ENCODE results near the gene IFNA2. TPM values are rescaled to one million over a fixed set of nuclear protein-coding genes. Genes with fewer than 3 reads are reported as not detected.

IFNA2 gene
- total RNA-seq, 2 experiments from 2014 or later: not detected

DNA sequence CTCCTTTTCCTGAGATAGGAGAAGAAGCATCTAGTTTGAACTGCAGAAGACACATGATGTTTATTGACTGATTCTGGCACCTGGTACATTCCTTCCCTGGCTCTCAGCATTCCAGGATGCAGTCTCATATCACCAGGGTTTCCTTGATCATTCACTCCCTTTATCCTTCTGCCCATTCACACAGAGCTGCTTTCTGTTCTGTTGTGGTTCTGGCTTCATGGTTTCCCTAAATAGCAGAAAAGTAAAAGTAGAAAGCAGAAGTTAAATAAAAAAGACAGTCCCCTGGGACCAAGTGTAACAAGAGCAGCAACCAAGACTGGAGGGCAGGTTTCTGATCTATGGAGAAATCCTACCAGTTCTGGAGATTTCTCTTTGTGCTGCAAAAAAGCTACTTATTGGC, 26.9 kb upstream of the IFNA2 start:
- no peak overlapping the region for H3K4me3 Mint-ChIP-seq
- ChIA-PET CTCF (interaction anchor here (2.5 to 3.3 kb wide), 2 partner anchors 16 to 86 kb away, joined by 7 to 15 read pairs; no protein-coding TSS in a partner anchor), POLR2A (no interaction called here)
- no peaks in the 10 kb centered on the region for H3K9me3 Mint-ChIP-seq (ENCODE audit: insufficient read depth)
- no peaks in the 10 kb centered on the region for H3K36me3 Mint-ChIP-seq (ENCODE audit: low read depth)
- ATAC-seq: no peak
- no peak overlapping the region for H3K27ac Mint-ChIP-seq
- H3K27me3 Mint-ChIP-seq (ENCODE audit: low read depth): peaks cover 25% of the 10 kb centered on the region
- no peak for DNase-seq
- peaks cover 5% of the 10 kb centered on the region for H3K4me1 Mint-ChIP-seq (ENCODE audit: low read depth)

DNA sequence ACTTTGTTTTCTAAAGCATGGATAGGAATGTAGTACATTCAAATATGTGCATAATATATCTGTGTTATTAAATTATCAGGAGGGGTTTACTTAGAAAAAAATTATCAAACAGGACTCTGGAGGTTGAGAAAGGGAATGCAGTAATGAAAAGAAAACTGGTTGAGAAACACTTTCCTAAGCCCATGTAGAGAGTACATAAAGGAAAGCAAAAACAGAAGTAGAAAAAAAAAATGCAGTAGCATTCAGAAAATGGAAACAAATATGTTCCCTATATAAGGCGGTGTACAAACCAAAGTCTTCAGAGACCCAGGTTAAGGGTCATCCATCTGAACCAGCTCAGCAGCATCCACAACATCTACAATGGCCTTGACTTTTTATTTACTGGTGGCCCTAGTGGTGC, 23.6 kb upstream of the IFNA2 start, which contains the start of gene IFNA8:
IFNA8 (plus strand) TSS at position 301 of the 400 bp plus-strand sequence; CDS start at position 361, 60 bp downstream.
- no peak for ATAC-seq
- no peaks in the 10 kb centered on the region for H3K36me3 Mint-ChIP-seq (ENCODE audit: low read depth)
- H3K4me3 Mint-ChIP-seq: no peak within 1 kb of the TSS

DNA sequence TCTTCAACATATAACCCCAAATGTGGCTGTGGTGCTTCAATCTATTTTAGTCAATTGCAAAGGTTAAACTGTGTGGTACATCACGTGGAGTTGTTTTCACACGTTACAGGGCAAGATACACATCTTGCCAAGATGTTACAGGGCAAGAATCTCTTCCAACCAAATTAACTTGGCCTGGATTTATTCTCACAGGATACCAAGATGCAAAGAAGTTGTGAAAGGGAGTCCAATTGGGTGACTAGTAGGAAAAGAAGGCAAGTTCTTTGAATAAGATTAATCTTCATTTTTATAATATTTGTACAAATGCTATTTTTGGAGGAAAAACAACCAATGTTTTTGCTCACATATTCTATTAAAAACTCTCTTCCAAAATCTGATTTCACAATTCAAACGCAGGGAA, 18.9 kb upstream of the IFNA2 start:
- H3K4me3 Mint-ChIP-seq: no peak overlapping the region
- CTCF ChIA-PET: interaction anchor here (1.0 to 1.7 kb wide), 2 partner anchors 16 to 78 kb away, joined by 3 to 5 read pairs; no protein-coding TSS in a partner anchor
- no peak overlapping the region for H3K27ac Mint-ChIP-seq

More for the DNA sequence above, 23.6 kb upstream of the IFNA2 start, which contains the start of gene IFNA8:
- Mint-ChIP-seq H3K9me3 (ENCODE audit: insufficient read depth) (no peaks in the 10 kb centered on the region), H3K27ac (no peak within 1 kb of the TSS), H3K27me3 (ENCODE audit: low read depth) (peaks cover 43% of the 10 kb centered on the region), H3K4me1 (ENCODE audit: low read depth) (peaks cover 5% of the 10 kb centered on the region)
- ChIA-PET CTCF (interaction anchor here (1.3 to 3.0 kb wide), 5 partner anchors 11 to 226 kb away, joined by 3 to 8 read pairs (median 7); no protein-coding TSS in a partner anchor), POLR2A (no interaction called here)
- no peak for DNase-seq

DNA sequence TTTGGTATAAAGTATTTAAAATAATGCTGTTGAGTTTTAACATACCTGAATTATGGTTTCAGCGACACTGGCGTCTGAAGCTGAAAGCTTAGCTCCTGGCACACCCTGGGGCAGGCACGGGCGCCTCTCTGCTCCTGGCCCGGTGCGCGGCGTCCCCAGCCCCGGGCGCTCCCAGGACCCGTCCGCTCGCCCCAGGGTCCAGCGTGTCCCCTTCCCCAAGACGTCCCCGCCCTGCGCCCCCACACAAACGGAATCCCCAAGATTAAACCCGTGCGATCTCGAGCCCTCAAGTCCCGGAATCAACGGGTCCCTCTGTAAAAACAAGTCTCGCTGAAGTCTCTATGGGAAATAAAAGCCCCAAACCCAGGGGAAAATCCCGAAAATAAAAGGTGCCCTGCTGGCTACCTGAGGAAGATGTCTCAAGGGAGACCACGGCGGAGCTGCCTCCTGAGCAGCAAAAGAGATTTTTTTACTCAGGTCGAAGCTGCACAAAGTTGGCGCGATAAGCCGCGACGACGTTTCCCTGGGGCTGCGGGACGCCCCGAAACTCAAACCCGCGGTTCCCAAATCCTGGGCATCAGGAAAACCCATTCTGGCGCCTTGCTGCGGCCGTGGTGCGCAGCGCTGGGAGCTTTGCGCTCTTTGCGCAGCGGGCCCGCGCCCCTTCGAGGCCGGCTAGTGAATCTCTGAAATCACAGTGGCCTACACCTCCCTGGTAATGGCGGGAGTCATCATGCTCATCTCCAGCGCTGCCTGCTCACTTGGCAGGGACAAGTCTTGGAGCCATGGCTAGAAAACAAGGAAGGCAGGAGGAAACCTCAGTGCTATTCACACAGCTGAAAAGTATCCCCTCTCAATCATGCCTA, 17.4 kb upstream of the IFNA2 start:
- ChIA-PET POLR2A (no interaction called here), CTCF (interaction anchor here (0.7 to 1.8 kb wide), 10 partner anchors 15 to 208 kb away, joined by 3 to 7 read pairs (median 4); no protein-coding TSS in a partner anchor)
- peak overlapping the region; percentile 66 for H3K4me3 Mint-ChIP-seq
- peaks cover 55% of the 10 kb centered on the region for H3K27me3 Mint-ChIP-seq (ENCODE audit: low read depth)
- H3K36me3 Mint-ChIP-seq (ENCODE audit: low read depth): no peaks in the 10 kb centered on the region
- DNase-seq (no peak), ATAC-seq (peak; percentile 60)
- no peaks in the 10 kb centered on the region for H3K9me3 Mint-ChIP-seq (ENCODE audit: insufficient read depth)
- peaks cover 7% of the 10 kb centered on the region for H3K4me1 Mint-ChIP-seq (ENCODE audit: low read depth)
- H3K27ac Mint-ChIP-seq: no peak overlapping the region

More for the DNA sequence above, 18.9 kb upstream of the IFNA2 start:
- DNase-seq: no peak
- ATAC-seq: no peak
- H3K9me3 Mint-ChIP-seq (ENCODE audit: insufficient read depth): no peaks in the 10 kb centered on the region
- peaks cover 50% of the 10 kb centered on the region for H3K27me3 Mint-ChIP-seq (ENCODE audit: low read depth)
- no peaks in the 10 kb centered on the region for H3K36me3 Mint-ChIP-seq (ENCODE audit: low read depth)
- H3K4me1 Mint-ChIP-seq (ENCODE audit: low read depth): peaks cover 7% of the 10 kb centered on the region
- POLR2A ChIA-PET: no interaction called here

DNA sequence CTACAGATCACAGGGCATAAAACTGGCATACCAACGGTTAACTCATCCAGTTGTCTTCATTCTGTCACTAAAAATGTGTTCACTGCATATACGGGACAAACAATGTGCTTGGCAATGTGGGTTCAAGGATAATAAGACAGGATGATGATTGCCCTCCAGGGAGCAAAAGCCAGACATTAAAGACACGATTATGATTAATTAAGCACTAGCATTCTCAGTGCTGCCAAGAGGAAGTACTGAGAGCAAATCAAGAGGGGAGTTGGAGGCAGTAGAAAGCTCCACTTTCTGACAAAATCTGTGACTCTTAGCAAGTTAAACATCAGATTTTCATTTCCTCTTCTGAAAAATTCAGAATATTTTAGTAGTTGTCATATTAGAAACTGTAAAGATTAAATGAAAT, 14.8 kb upstream of the IFNA2 start:
- no peaks in the 10 kb centered on the region for H3K9me3 Mint-ChIP-seq (ENCODE audit: insufficient read depth)
- H3K27me3 Mint-ChIP-seq (ENCODE audit: low read depth): peaks cover 56% of the 10 kb centered on the region
- H3K4me1 Mint-ChIP-seq (ENCODE audit: low read depth): peaks cover 12% of the 10 kb centered on the region
- H3K27ac Mint-ChIP-seq: no peak overlapping the region
- DNase-seq (no peak), ATAC-seq (no peak)
- ChIA-PET CTCF (interaction anchor here (2.5 kb wide), 1 partner anchor 71 kb away, joined by 5 read pairs; no protein-coding TSS in a partner anchor), POLR2A (no interaction called here)
- H3K4me3 Mint-ChIP-seq: no peak overlapping the region
- H3K36me3 Mint-ChIP-seq (ENCODE audit: low read depth): no peaks in the 10 kb centered on the region

DNA sequence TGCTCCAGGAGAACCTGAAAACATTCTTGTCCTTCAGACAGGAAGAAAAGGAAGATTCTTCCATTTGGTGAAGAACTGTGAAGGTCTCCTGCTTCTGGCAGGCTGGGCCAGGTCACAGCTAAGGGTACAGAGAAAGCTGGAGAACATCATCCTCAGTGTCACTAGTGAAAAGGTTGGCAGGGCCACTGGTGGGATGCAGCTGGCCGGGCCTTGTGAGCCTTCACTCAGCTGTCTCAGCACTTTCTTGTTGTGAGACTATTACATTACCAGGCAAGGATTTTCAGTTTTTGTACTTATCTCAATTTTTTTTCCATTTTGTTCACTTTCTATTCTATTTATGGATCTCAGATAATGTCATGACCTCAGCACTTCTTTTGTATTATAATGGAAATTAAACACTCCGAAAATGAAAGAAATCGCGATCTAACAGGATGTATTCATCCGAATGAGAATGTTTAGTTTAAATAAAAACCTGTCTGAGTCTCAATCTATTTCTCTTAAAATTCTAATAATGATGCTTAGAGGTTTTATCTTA, 13.8 kb upstream of the IFNA2 start:
- peaks cover 51% of the 10 kb centered on the region for H3K27me3 Mint-ChIP-seq (ENCODE audit: low read depth)

DNA sequence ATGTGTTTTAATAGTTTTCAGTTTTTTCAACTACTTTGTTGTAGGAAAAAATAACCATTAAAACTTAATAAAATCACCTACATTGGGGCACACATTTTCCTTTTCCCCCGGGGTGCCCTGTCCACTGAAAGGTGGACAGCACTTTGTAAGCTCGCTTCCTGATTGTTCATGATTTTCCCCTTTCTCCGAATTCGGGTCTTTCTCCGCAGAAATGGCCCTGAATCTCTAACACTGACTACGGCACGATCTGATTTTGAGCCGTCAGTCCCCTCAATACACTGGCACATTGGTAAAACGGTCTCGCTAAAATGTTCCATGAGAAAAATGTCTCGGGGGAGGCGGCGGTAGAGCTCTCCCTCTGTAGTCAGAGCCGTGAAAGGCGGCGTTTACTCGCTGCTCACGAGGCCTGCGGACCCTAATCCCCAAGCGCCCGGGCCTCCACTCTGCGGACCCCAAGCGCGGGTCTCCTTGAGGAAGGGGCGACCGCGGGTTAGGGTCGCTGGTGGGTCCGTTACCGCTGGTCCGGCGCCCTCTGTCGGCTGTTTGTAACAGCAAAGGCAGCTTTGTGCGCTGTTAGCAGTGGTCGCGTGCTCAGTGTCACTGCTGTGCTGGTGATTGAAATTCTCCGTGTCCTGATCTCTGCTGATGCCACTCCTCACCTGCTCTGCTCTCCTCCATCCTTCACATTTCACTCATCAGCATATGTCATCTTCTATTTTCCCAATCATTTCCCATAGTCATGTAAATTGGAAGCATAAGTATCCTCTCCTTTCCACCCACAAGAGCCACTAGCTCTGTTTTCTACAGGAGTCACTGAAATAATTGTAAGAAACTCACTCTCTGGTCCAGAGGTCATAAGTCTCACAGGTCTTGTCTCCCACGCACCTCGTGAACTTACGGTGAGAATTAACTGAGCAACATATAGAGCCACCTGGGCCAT, 10.8 kb upstream of the IFNA2 start:
- DNase-seq (peak; percentile 70), ATAC-seq (peak; percentile 86)
- CTCF ChIA-PET: interaction anchor here (0.7 to 3.8 kb wide), 45 partner anchors 9 to 393 kb away, joined by 3 to 123 read pairs (median 8); partner anchors contain the start of genes IFNA2, IFNA21, IFNA8 and KLHL9
- peaks cover 53% of the 10 kb centered on the region for H3K27me3 Mint-ChIP-seq (ENCODE audit: low read depth)
- no peaks in the 10 kb centered on the region for H3K36me3 Mint-ChIP-seq (ENCODE audit: low read depth)
- POLR2A ChIA-PET: interaction anchor here (0.6 kb wide), 1 partner anchor 677 kb away, joined by 3 read pairs; no protein-coding TSS in a partner anchor
- peak overlapping the region; percentile 48 for H3K4me3 Mint-ChIP-seq
- H3K9me3 Mint-ChIP-seq (ENCODE audit: insufficient read depth): no peaks in the 10 kb centered on the region
- H3K27ac Mint-ChIP-seq: no peak overlapping the region
- peaks cover 5% of the 10 kb centered on the region for H3K4me1 Mint-ChIP-seq (ENCODE audit: low read depth)

More for the DNA sequence above, 13.8 kb upstream of the IFNA2 start:
- Mint-ChIP-seq H3K4me3 (no peak overlapping the region), H3K27ac (no peak overlapping the region), H3K4me1 (ENCODE audit: low read depth) (peaks cover 12% of the 10 kb centered on the region), H3K36me3 (ENCODE audit: low read depth) (no peaks in the 10 kb centered on the region), H3K9me3 (ENCODE audit: insufficient read depth) (no peaks in the 10 kb centered on the region)
- DNase-seq (no peak), ATAC-seq (no peak)
- POLR2A ChIA-PET: no interaction called here
- CTCF ChIA-PET: interaction anchor here (1.4 to 2.5 kb wide), 7 partner anchors 9 to 216 kb away, joined by 3 to 10 read pairs (median 5); partner anchors contain the start of gene IFNA8

DNA sequence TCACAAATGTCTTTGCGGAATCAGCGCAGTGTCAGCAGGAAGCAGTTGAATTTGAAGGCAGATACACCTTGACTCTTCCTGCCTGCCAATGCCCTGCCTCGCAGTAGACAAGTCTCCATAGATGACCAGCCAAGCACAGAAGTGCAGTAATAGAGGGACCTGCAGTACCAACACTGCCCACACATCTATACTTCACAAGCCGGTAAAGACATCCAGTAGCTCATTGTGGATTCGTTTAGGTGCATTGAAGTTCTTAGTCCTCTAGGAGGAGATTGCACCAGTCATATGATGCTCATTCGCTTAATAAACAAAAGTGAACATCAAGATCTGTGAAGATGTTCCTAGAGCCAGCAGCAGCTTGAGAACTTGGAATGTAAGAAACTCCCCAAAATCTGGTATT, 7.1 kb upstream of the IFNA2 start:
- peaks cover 54% of the 10 kb centered on the region for H3K27me3 Mint-ChIP-seq (ENCODE audit: low read depth)
- H3K9me3 Mint-ChIP-seq (ENCODE audit: insufficient read depth): no peaks in the 10 kb centered on the region
- H3K27ac Mint-ChIP-seq: no peak overlapping the region
- no peak for DNase-seq
- peak; percentile 62 for ATAC-seq
- no peaks in the 10 kb centered on the region for H3K36me3 Mint-ChIP-seq (ENCODE audit: low read depth)
- CTCF ChIA-PET: interaction anchor here (0.7 to 2.3 kb wide), 11 partner anchors 10 to 197 kb away, joined by 3 to 12 read pairs (median 4); no protein-coding TSS in a partner anchor
- H3K4me1 Mint-ChIP-seq (ENCODE audit: low read depth): peaks cover 5% of the 10 kb centered on the region
- POLR2A ChIA-PET: no interaction called here
- no peak overlapping the region for H3K4me3 Mint-ChIP-seq

DNA sequence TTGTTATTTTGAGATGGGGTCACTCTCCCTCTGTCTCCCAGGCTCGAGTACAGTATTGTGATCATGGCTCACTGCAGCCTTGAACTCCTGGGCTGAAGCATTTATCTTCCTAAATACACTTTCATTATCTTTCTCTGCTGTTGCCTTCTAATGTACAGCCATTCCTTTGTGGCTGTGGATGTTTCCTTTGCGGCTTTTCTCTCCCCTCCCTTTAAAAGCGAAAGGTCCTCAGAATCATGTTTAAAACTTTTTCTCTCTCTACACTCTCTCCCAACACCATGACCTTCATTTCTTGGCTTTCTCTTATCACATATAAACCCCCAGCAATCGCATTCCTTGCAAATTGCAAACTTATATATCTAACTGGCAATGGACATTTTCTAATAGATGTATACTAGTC, 1.6 kb downstream of the IFNA2 start:
- peaks cover 22% of the 10 kb centered on the region for H3K4me1 Mint-ChIP-seq (ENCODE audit: low read depth)
- ATAC-seq (no peak), DNase-seq (no peak)
- H3K27ac Mint-ChIP-seq: no peak overlapping the region
- POLR2A ChIA-PET: no interaction called here
- H3K27me3 Mint-ChIP-seq (ENCODE audit: low read depth): peaks cover 43% of the 10 kb centered on the region
- peak overlapping the region; percentile 1 for H3K4me3 Mint-ChIP-seq
- H3K36me3 Mint-ChIP-seq (ENCODE audit: low read depth): no peaks in the 10 kb centered on the region
- CTCF ChIA-PET: no interaction called here
- H3K9me3 Mint-ChIP-seq (ENCODE audit: insufficient read depth): no peaks in the 10 kb centered on the region

DNA sequence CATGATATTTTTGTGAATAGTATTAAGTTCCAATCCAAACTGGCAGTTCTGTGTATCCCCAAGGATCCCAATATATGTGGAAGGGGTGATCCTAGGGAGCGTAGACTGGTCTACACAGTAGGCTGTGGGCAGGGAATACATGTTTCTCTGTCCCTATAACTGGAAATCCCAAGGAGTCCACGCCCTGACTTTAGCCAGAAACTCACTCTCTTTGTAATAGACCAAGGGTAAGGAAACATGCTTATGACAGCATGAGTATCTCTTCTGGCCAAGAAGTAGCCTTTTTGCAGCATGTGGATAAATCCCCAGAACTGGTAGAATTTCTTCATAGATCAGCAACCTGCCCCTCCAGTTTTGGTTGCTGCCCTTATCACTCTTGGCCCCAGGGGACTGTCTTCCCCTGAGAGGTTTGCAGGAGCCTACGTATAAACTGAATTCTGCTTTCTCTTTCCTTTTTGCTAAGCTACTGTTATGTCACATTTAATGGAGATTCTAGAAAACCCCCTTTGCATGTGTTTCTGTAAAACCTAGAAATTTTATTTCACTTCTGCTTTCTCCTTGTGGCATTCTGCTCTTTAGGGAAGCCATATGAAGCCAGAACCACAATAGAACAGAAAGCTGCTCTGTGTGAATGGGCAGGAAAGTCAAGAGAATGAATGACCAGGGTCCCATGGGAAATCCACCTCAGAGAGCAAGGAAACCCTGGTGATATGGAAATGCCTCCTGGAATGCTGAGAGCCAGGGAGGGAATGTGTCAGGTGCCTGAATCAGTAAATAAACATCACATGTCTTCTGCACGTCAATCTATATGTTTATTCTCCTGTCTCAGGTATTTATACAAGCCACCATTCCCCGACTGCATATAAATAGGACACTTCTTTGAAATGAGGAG, 3.5 kb downstream of the IFNA2 start:
- CTCF ChIA-PET: interaction anchor here (0.9 to 3.0 kb wide), 4 partner anchors 10 to 53 kb away, joined by 3 to 25 read pairs (median 4); no protein-coding TSS in a partner anchor
- ATAC-seq: peak; percentile 90
- peak overlapping the region; percentile 40 for H3K4me3 Mint-ChIP-seq
- peaks cover 22% of the 10 kb centered on the region for H3K4me1 Mint-ChIP-seq (ENCODE audit: low read depth)
- no peaks in the 10 kb centered on the region for H3K36me3 Mint-ChIP-seq (ENCODE audit: low read depth)
- peak; percentile 45 for DNase-seq
- peaks cover 35% of the 10 kb centered on the region for H3K27me3 Mint-ChIP-seq (ENCODE audit: low read depth)
- H3K27ac Mint-ChIP-seq: no peak overlapping the region
- POLR2A ChIA-PET: no interaction called here
- no peaks in the 10 kb centered on the region for H3K9me3 Mint-ChIP-seq (ENCODE audit: insufficient read depth)

Data from activated CD8-positive, alpha-beta T cell treated with anti-CD3 and anti-CD28 coated beads, Interleukin-2, amount 10 ng/mL, durations not matched to agents 7 days and 5 days (primary cell).